ENCODE measurements around the gene IL1R1.

- TF ChIP-seq CTCF (IDR thresholded peaks at IDR 0.05), result no peak
- TF ChIP-seq POLR2A (IDR thresholded peaks at IDR 0.05), result no peak
Observed at GRCh38 chr2:102138331-102138730, 4.2 kb upstream of the IL1R1 start.
